Hematopoietic multipotent progenitor cell (in vitro differentiated cells): Measurements from ENCODE around the gene ZNF598. TPM values are rescaled to one million over a fixed set of nuclear protein-coding genes. Genes with fewer than 3 reads are reported as not detected.
"Not testable (repeated sequence)": the region's sequence is repeated elsewhere in the genome, so short reads cannot be mapped to it uniquely, and the experiment has no call there.

Experiments used
- DNase-seq, 3 donors: peaks; one replicate each; pipeline ENCODE4 v3.0.0-alpha.2; 2011 to 2015; ENCODE audit warnings: low read depth in 2 of 3, low spot score in 2 of 3
- total RNA-seq: library from RNA; depleted of rRNA; stranded (reverse); fragments of >200 nt; gene quantifications from one replicate; pipeline ENCODE4 v1.2.3, GENCODE V29; 2012

Gene ZNF598
- total RNA-seq, 1 donor: 34.7 TPM

DNA sequence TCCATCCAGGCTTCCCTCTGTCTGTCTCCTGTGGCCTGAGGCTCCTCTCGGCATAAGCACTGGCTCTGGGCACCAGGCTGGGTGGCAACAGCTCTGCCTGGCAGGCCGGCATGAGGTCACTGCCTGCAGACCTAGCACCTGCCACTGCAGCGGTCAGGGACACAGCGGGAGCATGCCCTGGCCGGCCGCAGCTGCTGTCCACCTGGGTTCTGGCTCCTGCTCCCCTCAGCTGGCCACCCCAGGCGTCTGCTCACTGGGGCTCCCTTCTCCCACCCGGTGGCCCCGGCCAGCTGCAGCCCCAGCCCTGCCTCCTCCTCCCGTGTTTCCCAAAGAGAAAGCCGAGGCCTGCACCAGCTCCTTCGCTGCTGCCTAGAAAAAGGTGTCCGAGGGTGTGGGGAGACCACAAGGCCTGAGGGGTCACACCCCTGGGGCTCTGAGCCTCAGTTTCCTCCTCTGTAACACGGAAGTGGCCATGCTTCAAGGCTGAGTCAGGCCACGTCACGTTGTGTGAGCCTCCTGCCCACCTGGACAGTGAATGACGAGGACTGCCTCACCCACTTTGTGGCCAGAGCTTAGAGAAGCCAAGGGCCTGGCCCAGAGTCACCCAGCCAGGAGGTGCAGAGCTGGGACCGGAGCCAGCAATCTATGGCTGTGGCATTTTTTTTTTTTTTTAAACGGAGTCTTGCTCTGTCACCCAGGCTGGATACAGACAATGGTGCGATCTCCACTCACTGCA is 31.3 kb upstream of the ZNF598 start:
- DNase-seq: no peak

DNA sequence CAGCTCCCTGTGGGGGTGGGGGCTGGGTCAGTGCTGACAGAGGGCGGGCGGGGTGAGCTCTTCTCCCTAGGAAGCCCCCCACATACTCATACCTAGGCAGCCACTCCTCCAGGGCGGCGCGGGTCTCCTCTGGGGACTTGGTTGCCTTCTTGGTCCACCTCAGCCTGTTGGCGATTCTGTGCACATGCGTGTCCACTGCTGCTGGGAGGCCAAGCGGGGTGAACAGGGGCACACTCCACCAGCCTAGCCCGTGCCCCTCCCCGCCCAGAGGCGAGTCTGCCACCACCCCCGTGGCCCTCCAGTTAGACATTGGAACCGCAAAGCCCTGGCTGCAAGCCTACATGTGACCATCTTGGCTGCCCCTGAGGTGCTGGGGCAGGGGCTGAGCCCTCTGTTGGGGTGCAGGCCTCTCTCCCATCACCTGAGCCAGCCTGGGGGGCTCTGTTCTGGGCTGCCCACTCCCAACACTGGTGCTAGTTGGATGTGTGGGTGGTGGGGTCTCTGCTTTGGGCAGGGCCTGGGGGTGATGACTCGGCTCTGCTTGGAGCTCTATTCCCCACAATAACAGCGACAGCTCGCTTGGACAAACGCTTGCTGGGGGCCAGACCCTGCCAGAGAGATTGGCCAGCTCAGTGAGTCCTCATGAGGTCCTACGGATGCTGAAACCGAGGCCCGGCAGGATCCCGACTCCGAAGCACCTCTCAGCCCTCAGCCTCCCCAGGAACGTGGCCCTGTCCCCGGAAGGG is 30.6 kb upstream of the ZNF598 start:
- no peak for DNase-seq

DNA sequence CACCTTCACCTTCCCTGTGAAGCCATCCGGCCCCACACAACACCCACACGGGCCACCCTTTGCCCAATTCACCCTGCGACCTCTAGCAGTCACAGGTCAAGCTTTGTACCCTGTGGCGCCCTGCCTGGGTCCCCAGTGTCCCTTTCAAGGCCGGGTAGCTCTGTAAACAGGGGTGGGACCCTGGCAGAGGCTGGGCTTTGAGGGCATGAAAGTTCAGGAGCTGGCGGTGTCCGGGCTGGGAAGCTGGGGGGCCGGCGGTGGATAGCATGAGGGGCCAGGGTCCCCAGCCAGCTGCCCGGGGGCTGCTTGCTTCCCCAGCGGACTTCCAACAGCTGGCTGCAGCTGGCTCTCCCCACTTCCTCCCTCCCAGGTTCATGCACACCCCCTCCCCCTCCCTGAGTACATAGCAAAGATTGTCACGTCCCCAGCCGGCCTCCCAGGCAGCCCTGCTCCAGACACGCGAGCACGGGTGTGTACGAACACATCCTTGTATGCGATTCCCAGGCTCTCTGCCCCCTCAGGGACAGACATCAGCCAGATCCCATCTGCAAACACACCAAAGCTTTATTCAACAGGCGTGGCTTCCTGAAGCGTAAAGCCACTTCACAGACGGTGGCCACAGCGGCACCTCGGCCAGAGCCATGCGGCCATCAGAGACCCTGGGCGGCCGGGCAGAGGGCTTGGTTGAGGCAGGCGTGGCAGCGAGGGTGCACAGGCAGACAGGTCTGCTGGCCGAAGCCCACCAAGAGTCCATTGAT is 29.8 kb upstream of the ZNF598 start:
- no peak for DNase-seq

DNA sequence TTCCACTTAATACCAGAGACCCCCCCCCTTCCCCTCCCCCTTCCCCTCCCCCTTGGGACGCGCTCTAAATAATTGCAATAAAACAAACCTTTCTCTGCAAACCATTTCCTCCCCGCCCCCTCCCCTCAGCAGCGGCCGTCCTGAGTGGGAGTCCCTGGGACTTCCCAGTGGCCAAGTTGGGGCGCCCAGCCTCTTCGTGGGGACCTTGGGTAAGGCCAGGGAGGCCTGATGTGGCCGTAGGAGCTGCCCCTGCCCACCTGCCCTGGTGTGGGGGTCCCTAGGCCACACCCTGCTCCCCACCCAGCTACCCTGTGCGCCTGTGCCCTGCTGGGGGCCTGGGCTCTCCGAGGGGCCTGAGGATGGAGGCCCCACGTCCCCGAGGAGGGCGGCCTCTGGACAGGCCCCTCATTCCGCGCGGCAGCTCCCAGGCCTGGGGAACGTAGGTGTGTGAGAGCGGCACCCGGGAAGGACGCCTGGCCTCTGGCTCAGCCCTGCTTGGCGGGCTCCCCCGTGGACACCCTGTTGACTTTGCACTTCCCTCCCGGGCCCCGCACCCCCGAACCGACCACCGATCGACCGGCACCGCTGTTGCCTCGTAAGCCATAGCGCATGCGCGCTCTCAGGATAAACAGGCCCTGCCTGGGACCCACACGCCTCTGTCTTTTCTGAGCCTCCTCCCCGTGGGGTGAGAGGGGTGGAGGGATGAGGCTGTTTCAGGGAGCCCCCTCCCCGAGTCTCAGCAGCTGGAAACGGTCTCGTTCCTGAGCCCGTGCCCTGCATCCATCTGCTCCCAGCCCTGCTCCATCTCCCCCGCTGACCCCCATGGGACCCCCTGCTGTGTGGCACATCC is 29.0 kb upstream of the ZNF598 start:
- no peak for DNase-seq

DNA sequence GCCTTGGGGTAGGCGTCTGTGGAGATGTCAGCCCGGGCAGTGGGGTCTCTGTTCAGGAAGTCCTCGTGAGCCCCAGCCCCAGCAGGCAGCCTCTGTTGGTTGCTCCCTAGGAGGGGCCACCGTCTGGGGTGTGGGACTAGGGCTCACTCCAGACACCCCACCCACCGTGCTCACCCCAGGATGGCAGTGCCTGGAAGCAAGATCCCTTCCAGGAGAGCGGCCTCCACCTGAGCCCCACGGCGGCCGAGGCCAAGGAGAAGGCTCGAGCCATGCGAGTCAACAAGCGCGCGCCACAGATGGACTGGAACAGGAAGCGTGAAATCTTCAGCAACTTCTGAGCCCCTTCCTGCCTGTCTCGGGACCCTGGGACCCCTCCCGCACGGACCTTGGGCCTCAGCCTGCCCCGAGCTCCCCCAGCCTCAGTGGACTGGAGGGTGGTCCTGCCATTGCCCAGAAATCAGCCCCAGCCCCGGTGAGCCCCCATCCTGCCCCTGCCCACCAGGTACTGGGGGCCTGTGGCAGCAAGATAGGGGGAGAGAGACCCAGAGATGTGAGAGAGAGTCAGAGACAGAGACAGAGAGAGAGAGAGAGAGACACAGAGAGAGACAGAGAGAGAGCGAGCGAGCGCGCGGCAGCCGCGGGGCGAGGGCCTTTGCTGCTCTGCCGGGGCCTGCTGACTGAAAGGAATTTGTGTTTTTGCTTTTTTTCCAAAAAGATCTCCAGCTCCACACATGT is 28.2 kb upstream of the ZNF598 start:
- no peak for DNase-seq

DNA sequence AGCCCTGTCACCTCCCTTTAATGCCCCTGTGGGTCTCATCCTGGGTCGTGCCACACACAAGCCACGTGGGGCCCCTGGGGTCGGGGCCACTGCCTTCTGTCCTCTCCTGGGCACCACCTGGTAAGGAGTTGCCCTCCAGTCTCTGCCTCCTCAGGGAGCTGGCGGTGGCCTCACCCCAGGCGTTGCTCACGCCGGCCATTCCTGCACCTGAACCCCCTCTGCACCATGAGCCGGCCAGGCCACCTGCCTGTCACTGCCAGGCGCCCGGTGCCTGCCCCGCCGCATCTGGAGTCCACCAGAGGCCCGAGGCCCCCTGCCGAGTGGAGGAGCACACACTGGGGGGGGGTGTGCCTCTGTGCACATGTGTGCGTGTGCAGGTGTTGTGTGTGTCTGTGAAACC is 27.5 kb upstream of the ZNF598 start:
- DNase-seq: no peak

DNA sequence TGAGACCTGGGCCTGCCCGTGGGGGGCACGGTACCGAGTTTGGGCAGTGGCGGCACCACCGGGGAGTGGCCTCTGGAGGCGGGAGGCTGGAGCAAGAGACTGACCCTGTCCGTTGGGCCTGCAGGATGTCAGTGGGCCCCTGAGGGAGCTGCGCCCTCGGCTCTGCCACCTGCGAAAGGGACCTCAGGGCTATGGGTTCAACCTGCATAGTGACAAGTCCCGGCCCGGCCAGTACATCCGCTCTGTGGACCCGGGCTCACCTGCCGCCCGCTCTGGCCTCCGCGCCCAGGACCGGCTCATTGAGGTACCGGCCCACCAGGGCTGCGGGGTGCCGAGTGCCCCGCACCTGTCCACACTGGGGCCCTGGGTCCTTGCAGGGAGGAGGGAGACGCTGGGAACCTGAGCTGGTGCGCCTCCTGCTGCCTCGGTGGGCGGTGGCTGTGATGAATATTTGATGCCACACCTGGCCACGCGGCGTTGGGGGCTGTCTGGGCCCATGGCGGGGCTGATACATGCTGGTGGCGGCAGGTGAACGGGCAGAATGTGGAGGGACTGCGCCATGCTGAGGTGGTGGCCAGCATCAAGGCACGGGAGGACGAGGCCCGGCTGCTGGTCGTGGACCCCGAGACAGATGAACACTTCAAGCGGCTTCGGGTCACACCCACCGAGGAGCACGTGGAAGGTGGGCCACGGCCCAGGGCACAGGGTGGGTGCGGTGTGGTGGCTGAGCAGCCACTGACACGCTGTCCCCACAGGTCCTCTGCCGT is 26.8 kb upstream of the ZNF598 start:
- DNase-seq: no peak

DNA sequence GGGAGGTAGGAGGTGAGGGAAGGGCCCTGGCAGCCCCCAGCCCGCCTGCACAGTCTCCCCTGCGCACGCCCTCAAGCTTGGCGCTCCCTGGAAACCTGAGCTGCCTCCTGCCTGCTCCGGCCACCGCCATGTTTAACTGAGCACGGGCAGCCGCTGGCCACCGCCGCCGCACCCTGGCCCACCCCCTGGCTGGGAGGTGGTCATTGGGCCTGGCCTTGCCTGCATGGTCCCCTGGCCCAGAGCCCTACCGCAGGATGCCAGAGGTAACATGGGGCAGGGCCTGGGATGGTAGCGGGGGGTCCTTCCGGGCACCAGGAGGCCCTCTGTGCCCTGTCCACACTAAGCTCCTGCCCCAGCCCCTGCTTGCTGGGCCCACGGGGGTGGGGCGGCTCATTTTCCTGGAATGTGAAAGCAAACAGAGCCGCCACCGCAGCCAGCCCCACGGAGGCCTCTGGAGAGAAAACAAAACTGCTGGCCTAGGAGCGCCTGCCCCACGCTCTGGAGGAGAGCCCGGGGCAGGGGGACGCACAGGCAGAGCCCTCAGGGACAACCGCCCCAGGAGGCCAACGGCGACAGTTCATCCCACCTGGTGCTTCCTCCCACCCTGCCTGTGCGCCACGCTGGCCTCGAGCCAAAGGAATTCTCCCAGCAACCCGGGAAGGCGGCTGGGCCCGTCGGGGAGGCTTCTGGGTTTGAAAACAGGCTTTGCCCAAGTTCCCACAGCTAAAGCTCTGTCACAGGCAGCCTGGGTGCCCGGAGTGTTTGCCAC is 26.0 kb upstream of the ZNF598 start:
- no peak for DNase-seq

DNA sequence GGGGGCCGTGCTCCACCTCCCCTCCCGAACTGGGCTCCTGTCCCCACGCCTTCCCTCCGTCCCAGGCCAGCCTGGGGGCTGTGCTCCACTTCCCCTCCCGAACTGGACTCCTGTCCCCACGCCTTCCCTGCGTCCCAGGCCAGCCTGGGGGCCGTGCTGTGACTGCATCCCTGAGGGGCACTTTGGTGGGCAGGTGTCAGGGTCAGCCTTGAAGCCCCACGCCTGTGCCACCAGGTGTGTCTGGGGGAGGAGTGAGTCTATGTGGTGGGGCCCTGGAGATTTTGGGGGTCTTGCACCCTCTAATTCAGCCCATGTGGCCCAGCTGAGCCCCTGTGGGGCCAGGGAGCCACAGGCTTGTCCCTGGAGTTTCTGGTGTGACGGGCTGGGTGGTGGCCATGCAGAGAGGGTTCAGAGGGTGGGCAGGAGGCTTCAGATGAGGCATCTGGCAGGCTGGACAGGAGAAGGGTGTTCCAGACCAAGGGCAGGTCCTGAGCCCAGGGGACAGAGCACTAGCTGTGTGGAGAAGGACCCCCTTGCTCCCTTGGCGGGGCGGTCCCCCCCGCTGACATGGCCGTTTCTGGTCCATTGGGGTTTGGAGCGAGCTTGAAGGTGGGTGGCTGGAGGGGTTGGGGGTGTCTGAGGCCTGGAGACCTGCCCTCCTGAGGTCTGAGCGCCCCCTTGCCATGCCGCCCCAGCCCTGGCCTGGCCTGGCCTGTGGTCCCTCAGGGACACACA is 25.2 kb upstream of the ZNF598 start:
- no peak for DNase-seq

DNA sequence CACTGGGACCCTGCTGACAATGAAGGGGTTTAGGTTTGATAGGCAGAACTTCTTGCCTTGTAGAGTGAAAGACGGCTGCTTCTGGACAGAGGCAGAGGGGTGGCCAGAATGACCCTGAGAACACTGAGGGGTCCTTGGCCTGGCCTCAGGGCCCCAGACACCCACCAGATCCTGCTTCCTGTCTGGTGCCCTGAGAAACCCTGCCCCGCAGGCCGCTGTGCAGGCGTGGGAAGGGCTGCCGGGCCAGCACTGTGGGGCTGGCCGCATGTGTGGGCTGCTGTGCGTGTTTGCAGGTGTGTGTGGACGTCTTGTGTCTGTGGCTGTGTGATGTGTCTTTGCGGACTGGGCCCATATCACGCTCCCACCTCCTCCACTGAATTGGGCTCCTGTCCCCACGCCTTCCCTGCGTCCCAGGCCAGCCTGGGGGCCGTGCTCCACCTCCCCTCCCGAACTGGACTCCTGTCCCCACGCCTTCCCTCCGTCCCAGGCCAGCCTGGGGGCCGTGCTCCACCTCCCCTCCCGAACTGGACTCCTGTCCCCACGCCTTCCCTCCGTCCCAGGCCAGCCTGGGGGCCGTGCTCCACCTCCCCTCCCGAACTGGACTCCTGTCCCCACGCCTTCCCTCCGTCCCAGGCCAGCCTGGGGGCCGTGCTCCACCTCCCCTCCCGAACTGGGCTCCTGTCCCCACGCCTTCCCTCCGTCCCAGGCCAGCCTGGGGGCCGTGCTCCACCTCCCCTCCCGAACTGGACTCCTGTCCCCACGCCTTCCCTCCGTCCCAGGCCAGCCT is 24.5 kb upstream of the ZNF598 start:
- DNase-seq: not testable (repeated sequence)

DNA sequence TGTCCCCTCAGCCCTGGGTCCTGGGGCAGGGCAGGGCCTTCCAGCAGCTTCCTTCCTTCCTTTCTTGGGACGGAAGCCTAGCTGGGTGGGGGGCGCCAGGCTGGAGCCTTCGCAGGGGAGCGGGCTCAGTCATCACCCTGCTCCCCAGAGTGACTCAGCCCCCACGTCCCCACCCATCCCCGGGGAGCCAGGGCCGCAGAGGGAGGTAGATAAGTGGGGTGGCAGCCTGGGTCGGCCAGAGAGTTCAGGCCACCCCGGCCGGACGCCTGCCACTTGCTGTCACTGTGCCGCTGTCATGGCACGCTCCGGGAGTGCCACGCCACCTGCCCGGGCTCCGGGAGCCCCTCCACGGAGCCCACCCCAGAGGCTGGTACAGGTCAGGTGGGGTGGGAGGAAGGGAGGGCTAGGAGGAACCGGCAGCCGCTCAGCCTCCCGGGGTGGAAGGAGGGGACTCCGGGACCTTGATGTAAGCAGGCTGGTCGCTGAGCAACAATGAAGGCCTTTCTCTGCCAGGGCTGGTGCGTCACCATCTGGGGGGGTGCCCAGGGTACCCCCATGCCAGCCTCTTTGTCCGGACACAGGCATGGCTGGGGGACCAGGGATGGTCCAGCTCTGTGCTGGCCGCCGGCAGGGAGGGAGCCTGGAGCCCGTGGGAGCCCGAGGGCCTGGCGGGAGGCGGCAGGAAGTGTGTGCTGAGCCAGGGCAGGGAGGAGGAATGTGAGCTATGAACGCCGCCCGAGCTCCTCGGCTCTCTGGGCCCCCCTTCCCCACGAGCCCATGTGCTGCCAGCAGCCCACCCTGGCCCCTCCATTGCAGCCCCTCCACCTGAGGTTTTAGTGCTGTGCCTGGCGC is 23.7 kb upstream of the ZNF598 start:
- peak in 2 of 3 donors; percentile 68 to 74 for DNase-seq

DNA sequence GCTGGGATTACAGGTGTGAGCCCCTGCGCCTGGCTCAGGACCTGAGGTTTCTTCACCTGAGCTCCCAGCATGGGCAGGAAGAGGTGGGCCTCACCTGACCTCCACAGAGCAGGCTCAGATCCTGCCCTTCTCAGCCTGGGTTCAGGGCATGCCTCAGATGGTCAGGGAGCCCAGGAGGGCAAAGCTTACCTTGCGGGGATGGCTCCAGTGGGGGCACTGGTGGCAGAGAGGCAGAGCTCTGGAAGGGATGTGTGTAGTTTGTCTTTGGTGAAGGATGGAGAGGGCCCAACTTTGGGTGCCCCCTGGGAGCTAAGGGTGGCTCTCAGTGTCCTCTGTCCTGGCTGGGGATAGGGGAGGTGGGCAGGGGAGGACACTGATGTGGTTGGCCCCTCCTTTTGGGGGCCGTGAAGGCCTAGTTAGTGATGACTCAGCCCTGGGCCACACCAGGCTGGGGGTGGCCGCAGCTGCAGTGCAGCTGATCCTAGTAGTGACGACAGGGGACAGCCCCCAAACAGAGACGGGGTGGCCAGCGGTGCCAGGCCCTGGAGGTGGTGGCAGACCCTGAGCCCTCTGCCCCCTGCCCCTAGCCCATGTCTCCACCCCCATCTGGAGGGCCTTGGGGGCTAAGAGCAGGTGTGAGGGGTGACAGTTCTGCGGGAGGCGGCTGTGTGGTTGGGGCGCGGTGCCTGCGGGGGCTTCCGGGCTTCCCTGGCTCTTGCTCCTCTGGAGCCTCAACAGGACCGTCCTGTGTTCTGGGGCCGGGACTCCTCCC is 22.9 kb upstream of the ZNF598 start:
- DNase-seq: peak in 1 of 3 donors; percentile 22

DNA sequence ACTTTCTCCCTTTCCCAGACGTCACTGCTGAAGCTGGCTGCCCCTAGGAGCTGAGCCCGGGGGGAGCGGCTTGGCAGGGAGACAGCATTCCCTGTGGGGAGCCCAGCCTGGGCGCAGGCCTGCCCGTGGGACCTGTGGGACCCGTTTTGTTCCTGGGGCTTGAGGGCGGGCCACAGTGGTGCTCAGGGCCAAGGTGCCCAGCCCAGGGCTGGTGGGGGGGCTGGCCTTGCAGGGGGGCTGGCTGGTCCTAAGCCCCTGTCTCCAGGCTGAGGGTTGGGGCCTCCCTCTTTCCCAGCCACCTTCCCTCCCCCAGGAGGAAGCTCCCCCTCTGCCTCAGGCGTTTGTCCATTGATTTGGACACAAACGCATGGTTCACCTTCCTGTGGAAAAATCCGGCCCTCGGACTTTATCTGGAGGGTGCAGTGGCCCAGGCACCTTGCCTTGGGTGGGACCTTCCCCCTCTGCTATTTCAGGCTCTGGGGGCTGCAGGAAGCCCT is 21.5 kb upstream of the ZNF598 start:
- DNase-seq: no peak

DNA sequence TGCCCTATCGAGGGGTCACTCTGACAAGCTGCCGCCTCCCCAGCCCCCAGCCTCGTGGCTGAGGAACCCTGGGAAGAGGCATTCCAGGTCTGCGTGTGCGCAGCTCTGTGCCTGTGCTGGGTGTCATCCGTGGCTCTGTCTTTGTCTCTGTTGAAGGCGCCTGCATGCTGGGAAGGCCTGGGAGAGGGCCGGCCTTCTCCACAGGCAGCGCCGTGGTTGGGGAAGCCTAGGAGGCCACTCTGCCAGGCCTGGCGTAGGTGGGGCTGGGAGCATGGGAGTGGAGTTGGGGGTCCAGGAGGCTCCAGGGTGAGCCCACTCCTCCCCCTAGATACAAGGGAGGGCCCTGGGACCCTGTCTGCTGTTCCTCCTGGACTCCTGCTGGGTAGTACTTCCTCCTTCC is 20.4 kb upstream of the ZNF598 start:
- DNase-seq: no peak

DNA sequence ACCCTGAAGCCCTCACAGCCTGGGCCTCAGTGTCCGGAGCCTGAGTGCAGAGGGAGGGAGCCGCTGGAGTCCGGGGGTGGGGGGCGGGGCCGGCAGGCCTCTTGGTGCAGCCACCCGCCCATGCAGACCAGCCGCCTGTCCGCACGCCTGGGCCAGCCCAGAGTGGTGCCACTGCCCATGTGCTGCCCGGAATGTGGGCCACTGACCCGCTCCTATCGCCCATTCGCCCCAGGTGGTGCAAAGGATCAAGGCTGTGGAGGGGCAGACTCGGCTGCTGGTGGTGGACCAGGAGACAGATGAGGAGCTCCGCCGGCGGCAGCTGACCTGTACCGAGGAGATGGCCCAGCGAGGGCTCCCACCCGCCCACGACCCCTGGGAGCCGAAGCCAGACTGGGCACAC is 19.7 kb upstream of the ZNF598 start:
- DNase-seq: no peak
